HCT116 (cell line): ENCODE measurements around the gene CHD8.

ENCODE experiments used
- POLR2A ChIP-seq: IDR thresholded peaks from 2 replicates; pipeline ENCODE4 v1.7.0; 2011; ENCODE audit warnings: borderline replicate concordance; ENCODE audit not compliant: insufficient read depth, insufficient read length; ENCODE audit errors: extremely low read depth
- ZNF274 ChIP-seq: fragments of 200-500 bp; sonication (Bioruptor generic); IDR thresholded peaks from 2 replicates; pipeline ENCODE4 v1.6.1; 2014; ENCODE audit warnings: mild to moderate bottlenecking, low read depth, low read length, inconsistent platforms

DNA sequence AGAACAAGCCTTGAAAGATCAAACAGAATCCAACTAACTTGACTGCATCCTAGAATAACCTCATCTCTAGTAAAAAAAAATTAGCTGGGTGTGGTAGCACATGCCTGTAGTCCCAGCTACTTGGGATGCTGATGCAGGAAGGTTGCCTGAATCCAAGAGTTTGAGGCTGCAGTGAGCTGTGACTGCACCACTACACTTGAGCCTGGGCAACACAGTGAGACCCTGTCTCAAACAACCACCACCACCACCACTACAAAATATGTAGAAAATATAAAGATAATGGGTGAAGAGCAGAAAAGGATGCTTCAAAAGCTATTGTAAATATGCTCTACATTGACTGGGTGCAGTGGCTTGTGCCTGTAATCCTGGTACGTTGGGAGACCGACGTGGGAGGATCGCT, 99.4 kb downstream of the CHD8 start:
- TF ChIP-seq ZNF274: no peak
- no peak for TF ChIP-seq POLR2A
